Left ventricle myocardium inferior (tissue), 1 donor: ENCODE data around the gene VRK3. TPM values are rescaled to one million over a fixed set of nuclear protein-coding genes. Genes with fewer than 3 reads are reported as not detected.

Source experiments
- DNase-seq: peaks from one replicate; pipeline ENCODE4 v3.0.0-alpha.2; 2020
- H3K27ac ChIP-seq: fragments of 200-600 bp; replicated peaks from 2 replicates; pipeline ENCODE4 v1.8.0; 2021
- H3K27me3 ChIP-seq: fragments of 200-600 bp; 2 replicates; pipeline ENCODE4 v1.8.0; 2021; ENCODE audit warnings: low read depth
- H3K36me3 ChIP-seq: fragments of 200-600 bp; 2 replicates; pipeline ENCODE4 v1.8.0; 2021
- H3K4me1 ChIP-seq: fragments of 200-600 bp; 2 replicates; pipeline ENCODE4 v1.8.0; 2021
- H3K4me3 ChIP-seq: fragments of 200-600 bp; 2 replicates; pipeline ENCODE4 v1.8.0; 2021; ENCODE audit warnings: mild to moderate bottlenecking, moderate library complexity
- H3K9me3 ChIP-seq: fragments of 200-600 bp; replicated peaks from 2 replicates; pipeline ENCODE4 v1.8.0; 2021
- CTCF ChIP-seq: fragments of 200-600 bp; IDR thresholded peaks from 2 replicates; pipeline ENCODE4 v1.8.0; 2021; ENCODE audit warnings: antibody characterized with exemption, mild to moderate bottlenecking, borderline replicate concordance
- intact Hi-C: fragments of 100-400 bp; cut with micrococcal nuclease; formaldehyde crosslinking; loops from one replicate; pipeline ENCODE4 v1.11.0; 2022
- total RNA-seq: library from RNA; stranded (reverse); fragmentation: NEBNext Ultra II Directional; extraction: Animal tissue kit (Norgen Biotek cat#: 25700); gene quantifications from one replicate; pipeline ENCODE4 v1.2.1, GENCODE V29; 2021
- donor health status: DM: no; HTN: yes; CAD: no; lungs with severe emphysema.

Gene VRK3
- total RNA-seq, 1 donor from 2014 or later, result 22.6 TPM

- DNase-seq, result peak; percentile 24
- Histone ChIP-seq H3K4me1 (peaks cover 13% of the 10 kb centered on the region), H3K4me3 (no peak overlapping the region), H3K9me3 (no peaks in the 10 kb centered on the region), H3K36me3 (peaks cover 78% of the 10 kb centered on the region), H3K27ac (no peak overlapping the region), H3K27me3 (no peaks in the 10 kb centered on the region)
- TF ChIP-seq CTCF, result peak; percentile 12
- intact Hi-C loops, result no loop called here
These were observed 16.6 kb downstream of the VRK3 start for GRCh38 chr19:50008532-50008931.

DNA sequence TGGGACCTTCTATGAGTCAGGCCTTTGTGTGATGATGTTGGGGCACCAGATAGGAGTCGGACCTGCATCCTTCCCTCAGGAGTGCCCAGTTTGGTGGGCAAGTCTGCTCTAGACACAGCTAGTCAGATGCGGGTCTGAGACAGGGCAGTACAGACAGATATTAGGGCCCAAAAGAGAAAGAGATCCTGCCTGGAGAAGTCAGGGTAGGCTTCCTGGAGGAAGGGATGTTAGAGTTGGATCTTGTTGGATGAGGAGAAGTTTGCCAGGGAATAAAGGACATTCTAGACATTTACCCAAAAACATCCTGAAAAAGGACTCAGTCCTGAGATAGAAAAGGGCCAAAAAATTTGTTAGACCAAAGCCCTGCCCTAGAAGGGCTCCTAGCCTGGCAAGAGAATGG lies 17.2 kb downstream of the VRK3 start:
- Histone ChIP-seq H3K27me3 (no peaks in the 10 kb centered on the region), H3K36me3 (peaks cover 78% of the 10 kb centered on the region), H3K27ac (no peak overlapping the region), H3K4me1 (peaks cover 14% of the 10 kb centered on the region), H3K9me3 (no peaks in the 10 kb centered on the region), H3K4me3 (no peak overlapping the region)
- intact Hi-C loops, result no loop called here
- no peak for TF ChIP-seq CTCF
- DNase-seq, result no peak

GRCh38 chr19:50007170-50007569 lies 18.0 kb downstream of the VRK3 start:
- peaks cover 14% of the 10 kb centered on the region for H3K4me1 ChIP-seq
- H3K9me3 ChIP-seq, result no peaks in the 10 kb centered on the region
- H3K4me3 ChIP-seq, result no peak overlapping the region
- intact Hi-C loops, result no loop called here
- no peak for TF ChIP-seq CTCF
- peaks cover 85% of the 10 kb centered on the region for H3K36me3 ChIP-seq
- no peaks in the 10 kb centered on the region for H3K27me3 ChIP-seq
- DNase-seq, result no peak
- no peak overlapping the region for H3K27ac ChIP-seq

DNA sequence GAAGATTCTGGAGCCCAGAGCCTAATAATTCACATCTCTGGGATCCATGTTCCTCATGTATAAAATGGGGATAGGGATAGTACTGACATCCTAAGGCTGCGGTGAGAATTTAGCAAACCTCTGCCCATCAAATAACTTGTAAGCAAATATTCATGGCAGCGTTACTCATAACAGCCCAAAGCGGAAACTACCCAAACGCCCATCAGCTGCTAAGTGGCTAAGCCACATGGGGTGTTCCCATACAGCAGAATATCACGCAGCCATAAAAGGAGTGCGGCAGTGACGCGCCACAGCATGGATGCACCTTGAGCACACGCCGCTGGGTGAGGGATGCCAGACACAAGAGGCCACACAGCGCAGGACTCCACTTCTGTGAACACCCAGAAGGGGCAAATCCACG lies 19.7 kb downstream of the VRK3 start:
- no peak for DNase-seq
- no peak overlapping the region for H3K27ac ChIP-seq
- peaks cover 92% of the 10 kb centered on the region for H3K36me3 ChIP-seq
- H3K4me3 ChIP-seq, result no peak overlapping the region
- no peaks in the 10 kb centered on the region for H3K9me3 ChIP-seq
- no peaks in the 10 kb centered on the region for H3K27me3 ChIP-seq
- intact Hi-C loops, result no loop called here
- H3K4me1 ChIP-seq, result peaks cover 14% of the 10 kb centered on the region
- TF ChIP-seq CTCF, result no peak

DNA sequence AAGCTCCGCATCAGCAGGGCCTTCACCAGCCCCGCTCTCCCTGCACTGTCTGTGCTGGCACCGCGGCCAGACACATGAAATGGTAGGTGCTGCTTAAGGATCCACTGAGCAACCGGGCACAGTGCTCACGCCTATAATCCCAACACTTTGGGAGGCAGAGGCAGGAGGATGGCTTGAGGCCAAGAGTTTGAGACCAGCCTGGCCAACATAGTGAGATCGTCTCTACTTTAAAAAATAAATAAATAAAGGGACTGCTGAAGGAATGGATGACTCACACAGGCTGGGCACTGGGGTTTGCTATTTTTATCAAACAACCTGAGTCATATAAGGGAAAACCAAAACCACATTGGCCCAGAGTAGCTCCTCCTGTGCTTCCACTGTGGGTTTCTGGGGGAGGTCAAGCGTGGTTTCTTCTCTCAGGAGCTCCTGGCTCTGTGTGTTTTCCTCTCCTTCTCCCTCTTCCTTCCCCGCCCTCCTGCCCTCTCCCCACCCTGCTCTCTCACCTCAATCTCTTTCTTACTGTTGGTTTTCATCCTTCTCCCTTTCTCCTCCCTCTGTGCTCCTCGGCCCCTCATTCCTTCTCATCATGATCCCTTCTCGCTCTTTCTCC lies 21.3 kb downstream of the VRK3 start:
- no peak for TF ChIP-seq CTCF
- intact Hi-C loops, result no loop called here
- H3K36me3 ChIP-seq, result peaks cover 95% of the 10 kb centered on the region
- no peaks in the 10 kb centered on the region for H3K9me3 ChIP-seq
- peak overlapping the region; percentile 13 for H3K27ac ChIP-seq
- no peaks in the 10 kb centered on the region for H3K27me3 ChIP-seq
- no peak for DNase-seq
- H3K4me3 ChIP-seq, result no peak overlapping the region
- H3K4me1 ChIP-seq, result peaks cover 19% of the 10 kb centered on the region
